ENCODE measurements around the gene CEP85.

CEP85 gene

DNA sequence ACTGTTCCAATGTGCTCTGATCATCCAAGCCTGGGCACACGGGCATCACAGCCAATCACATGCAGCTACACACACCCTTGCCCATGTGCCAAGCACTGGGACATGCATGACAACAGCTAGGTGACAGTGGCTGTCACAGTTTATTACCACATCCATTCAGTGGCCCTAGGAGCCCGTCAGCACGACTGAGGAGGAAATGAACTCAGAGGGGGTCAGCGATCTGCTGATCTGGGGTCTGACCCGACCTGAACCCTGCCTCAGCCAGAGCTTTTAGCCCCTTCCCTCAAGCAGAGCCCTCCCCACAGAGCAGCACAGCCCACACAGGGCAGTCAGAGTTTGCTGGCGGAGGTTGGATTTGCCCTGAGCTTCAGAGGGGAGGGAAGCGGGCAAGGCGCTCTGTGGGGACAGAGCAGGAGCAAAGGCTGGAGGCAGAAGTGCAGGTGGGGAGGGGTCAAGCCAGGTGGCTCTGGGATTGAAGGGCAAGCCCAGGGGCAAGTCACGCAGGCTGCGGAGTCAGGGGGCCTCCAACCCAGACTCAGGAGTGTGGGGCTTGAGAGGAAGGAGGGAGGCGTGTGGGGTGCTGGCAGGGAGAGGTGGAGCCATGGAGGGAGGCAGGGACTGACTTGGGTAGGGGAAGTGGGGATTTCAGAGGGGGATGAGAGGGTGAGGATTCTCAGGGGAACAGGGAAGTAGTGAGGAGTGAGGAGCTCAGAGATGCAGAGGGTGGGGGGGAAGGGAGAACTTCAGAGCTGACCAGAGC is 56.3 kb downstream of the CEP85 start:
- DNase-seq = peak; percentile 89 to 97 (median 92)

- no peak for DNase-seq
Observed at GRCh38 chr1:26290882-26291261, 56.9 kb downstream of the CEP85 start.

- DNase-seq = no peak
Observed at GRCh38 chr1:26291433-26291832, 57.4 kb downstream of the CEP85 start.

DNA sequence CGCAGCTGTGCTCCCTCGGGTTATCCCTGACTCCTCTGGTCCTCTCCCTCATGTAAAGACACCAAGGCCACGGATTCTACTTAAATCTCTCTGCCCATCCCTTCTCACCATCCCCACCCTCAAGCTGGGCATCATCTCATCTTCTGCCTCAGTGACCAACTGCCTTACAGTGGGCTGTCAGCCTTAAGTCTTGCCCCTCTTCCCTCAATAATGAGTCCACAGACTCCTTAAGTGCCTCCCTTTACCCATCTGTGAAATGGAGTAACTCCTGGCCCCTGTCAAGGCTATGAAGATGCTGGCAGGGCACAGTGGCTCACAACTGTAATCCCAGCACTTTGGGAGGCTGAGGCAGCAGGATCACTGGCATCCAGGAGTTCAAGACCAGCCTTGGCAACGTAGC is 57.9 kb downstream of the CEP85 start:
- no peak for DNase-seq

GRCh38 chr1:26292735-26293134 is 58.7 kb downstream of the CEP85 start:
- DNase-seq = peak in 3 of 4 experiments; percentile 29 to 48 (median 39)

GRCh38 chr1:26293911-26294463 is 60.0 kb downstream of the CEP85 start:
- no peak for DNase-seq

DNA sequence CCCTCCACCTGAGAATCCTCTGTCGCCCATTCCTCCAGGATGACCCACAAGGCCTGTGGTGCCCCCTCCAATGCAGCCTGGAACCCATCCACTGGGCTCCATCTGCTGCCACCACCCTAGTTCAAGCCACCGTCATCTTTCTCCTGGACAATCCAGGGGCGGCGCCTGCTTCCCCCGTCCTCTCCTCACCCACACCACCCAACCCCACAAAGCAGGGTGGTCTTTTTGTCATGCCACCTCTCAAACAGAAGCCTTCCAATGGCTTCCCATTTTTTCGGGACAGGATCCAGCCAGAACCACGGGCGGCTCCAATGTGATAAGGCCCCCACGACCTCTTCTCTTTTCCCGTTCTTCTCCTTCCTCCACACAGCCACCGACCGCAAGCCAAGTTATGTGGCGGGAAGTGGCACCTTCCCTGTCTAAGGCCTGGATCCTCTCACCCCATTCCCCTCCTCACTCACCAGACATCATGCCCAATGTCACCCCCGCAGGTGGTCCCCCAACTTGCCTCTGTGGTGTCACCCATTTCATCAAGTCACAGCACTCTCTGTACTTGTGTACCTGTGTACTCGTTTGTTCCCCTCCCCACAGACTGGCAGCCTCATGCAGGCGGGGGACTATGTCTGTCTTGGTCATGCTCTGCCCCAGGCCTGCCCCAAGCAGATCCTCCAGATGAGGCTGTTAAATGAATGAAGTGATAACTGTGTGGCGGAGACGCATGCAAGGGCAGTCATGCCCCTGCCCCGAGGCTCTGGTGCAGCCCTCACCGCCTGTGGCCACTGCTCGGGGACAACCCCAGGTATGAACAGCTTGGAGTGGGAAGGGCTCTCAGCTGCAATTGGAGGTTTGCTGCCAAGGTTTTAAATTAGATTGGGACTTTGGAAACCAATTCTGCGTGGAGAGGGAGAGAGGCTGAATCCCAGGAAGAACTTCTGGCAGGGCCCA is 61.5 kb downstream of the CEP85 start:
- no peak for DNase-seq

DNA sequence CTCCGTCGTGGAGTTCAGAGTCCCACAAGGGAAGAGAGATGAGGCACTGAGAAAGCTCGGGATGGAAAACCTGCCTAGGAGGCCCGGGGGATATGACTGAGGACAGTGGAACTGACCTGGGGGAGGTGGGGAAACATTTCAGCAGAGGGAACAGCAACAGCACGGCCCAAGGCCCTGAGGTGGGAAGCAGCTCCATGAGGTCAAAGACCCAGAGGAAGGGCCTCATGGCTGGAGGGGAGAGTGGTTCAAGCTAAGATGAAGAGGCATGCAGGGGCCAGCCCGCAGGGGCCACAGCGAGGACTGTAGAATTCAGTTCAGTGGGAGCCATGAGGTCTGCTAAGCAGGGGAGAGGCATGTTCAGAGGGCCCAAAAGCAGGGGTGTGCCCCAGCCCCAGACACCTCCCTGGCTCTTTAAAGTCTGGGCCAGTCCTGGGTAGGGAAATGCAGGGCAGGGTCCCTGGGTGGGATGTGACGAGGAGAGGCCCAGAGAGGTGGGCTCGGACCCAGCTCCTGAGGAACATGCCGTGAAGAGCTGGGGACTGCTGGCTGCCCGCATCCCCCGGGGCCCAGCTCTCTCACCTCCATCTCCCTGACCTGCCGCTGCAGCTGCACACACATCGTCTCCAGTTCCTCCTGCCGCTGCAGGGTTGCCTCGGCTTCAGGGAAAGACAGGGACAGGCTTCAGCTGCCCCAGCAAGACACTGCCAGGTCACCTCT is 62.5 kb downstream of the CEP85 start:
- no peak for DNase-seq

- no peak for DNase-seq
Observed at GRCh38 chr1:26297057-26297790, 63.2 kb downstream of the CEP85 start.

- no peak for DNase-seq
Observed at GRCh38 chr1:26297791-26298124, 63.8 kb downstream of the CEP85 start.

GRCh38 chr1:26300578-26301275 is 66.7 kb downstream of the CEP85 start:
- DNase-seq = no peak

DNA sequence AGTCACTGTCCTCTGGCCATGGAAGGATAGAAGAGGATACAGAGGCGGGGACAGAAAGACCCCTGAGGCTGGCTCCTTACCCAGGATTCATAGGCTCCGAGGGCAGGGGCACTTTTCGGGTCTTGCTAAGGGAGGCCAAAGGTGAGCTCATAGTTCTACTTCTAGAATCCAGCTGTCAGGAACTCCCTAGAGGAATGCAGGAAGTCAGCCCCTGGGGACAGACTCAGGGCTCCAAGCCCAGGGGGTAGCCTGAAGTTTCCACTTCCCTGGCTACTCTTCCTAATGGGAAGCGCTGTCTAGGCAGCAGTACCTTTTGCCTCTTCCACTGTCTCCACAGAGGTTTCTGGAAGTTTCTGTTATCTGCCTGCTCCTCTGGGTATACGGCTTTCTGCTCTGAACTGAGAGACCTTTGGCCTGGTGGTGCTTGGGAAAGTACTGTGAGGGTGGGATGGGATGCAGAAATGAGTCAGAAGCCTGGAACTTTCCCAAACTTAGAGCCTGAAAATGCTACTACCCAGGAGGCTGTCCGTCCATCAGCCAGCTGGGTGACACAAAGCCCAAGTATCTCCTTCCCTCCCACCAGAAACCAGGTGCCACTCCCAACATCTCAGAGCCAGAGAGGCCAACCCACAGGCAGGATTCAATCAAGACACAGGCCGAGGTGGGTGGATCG is 68.9 kb downstream of the CEP85 start:
- DNase-seq = peak in 2 of 4 experiments; percentile 28 to 37

- DNase-seq = peak; percentile 61 to 75 (median 71)
Observed at GRCh38 chr1:26305667-26306289, 71.8 kb downstream of the CEP85 start.

GRCh38 chr1:26306290-26307229 is 72.6 kb downstream of the CEP85 start, which contains the start of gene UBXN11:
TSS of gene UBXN11 (minus strand) at chr1:26306636. CDS start at chr1:26302883, 3,753 bp downstream.
- DNase-seq = peak; percentile 92 to 96 (median 94)

GRCh38 chr1:26307363-26307781 is 73.4 kb downstream of the CEP85 start:
- DNase-seq = no peak

DNA sequence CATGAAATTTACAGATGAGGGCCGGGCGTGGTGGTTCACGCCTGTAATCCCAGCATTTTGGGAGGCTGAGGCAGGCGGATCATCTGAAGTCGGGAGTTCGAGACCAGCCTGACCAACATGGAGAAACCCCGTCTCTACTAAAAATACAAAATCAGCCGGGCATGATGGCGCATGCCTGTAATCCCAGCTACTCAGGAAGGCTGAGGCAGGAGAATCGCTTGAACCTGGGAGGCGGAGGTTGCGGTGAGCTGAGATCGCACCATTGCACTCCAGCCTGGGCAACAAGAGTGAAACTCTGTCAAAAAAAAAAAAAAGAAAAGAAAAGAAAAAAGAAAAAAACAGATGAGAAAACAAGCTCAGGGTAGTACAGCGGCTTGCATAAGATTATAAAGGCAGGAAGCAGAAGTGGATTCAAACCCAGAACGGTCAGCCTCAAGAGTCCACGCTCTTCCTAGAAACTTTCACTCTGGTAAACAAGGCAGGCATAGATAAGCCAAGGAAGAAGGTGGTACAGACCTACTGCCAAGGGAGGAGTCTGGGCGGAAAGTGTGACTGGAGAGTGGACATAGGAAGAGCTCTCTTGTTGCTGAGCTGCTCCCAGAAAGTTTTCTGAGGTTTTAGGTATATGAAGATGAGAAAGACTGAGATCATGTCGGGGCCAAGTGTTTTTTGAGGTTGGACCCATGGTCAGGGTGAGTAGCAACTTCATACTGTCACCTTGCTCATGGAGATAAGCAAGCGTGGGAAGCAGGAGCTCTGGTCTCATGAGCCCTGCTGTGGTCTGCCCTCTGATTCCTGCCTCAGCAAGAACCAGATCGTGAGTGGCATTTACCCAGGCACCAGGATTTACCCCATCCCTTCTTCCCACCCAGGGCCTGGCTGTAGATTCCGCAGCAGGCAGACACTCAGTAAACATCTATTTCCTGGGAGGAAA is 74.2 kb downstream of the CEP85 start:
- peak; percentile 30 to 64 (median 56) for DNase-seq

DNA sequence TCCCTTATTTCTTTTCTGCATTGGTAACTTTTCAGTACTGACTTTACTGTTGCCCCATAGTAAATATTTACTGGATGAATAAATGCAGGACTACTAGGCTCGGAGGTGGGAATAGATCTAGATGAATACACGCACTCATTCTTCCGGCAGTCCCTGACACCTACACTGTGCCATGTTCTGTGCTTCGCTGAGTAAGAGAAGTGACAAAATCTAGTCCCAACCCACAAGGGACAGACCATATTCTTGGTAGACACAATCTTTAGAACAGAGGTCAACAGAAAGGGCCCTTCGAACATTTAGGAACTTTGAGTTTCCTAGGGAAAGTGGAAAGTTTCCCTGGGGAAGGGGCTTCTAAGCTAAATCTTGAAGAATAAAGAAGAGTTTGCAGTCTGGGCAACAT is 80.5 kb downstream of the CEP85 start:
- peak in 3 of 4 experiments; percentile 49 to 60 (median 51) for DNase-seq
